BJ (cell line): ENCODE results near the gene SULT1A2. TPM values are rescaled to one million over a fixed set of nuclear protein-coding genes. Genes with fewer than 3 reads are reported as not detected.
"Not testable (repeated sequence)": the region's sequence is repeated elsewhere in the genome, so short reads cannot be mapped to it uniquely, and the experiment has no call there.

Source experiments
- CTCF ChIA-PET: fragments of 350-600 bp; formaldehyde crosslinking; extraction: SDS; loops from one replicate; lab custom pipeline; 2021; ENCODE audit warnings: antibody characterized with exemption, inconsistent platforms; lab: Yijun Ruan, JAX
- POLR2A ChIA-PET: fragments of 300-600 bp; sonication (Branson Sonifier 250); formaldehyde crosslinking; extraction: SDS; loops from one replicate; lab custom pipeline; 2021; ENCODE audit warnings: antibody characterized with exemption; lab: Charles Lee
- DNase-seq: peaks from one replicate; pipeline ENCODE4 v3.0.0-alpha.2; 2011; ENCODE audit warnings: low read depth
- H3K27me3 ChIP-seq: 2 replicates; pipeline ENCODE4 v1.6.0; 2011; ENCODE audit warnings: low read length; ENCODE audit not compliant: control insufficient read depth, insufficient read depth
- H3K36me3 ChIP-seq: 2 replicates; pipeline ENCODE4 v1.5.1; 2011; ENCODE audit warnings: low read length; ENCODE audit not compliant: control insufficient read depth, insufficient read depth
- H3K4me3 ChIP-seq: 2 replicates; pipeline ENCODE4 v1.5.1; 2011; ENCODE audit warnings: low read depth, mild to moderate bottlenecking, control low read depth, low read length
- CTCF ChIP-seq: IDR thresholded peaks from 2 replicates; pipeline ENCODE4 v1.5.1; 2011; ENCODE audit warnings: low read depth, mild to moderate bottlenecking, control low read depth, inconsistent platforms, low read length, moderate library complexity; ENCODE audit not compliant: insufficient read depth
- polyA plus RNA-seq: library from polyadenylated mRNA; depleted of rRNA; stranded (reverse); fragments of >200 nt; gene quantifications from 2 replicates; pipeline ENCODE4 v1.2.3, GENCODE V29; 2011

SULT1A2 gene
- polyA plus RNA-seq, 1 experiment, result not detected

DNA sequence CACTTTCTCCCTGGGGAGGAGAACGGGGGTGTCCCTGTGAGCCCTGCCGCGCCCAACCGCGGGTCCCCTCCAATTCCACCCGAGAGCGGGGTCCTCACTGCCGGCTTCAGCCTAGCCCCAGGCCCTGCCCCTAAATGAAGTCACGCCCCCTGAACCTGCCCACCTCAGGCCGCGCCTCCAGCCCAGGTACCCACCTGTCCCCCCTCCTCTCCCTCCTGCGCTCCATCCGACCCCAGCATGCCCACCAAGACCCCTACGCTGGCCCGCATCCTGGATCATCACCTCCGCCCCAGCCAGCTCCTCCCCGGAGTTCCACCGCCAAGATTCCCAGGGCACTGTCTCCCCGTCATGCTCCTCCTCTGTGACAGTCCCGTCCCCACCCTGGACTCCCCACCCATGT is 4.1 kb upstream of the SULT1A2 start:
- CTCF ChIA-PET, DNase-seq, POLR2A ChIA-PET, H3K27me3 ChIP-seq, H3K36me3 ChIP-seq, H3K4me3 ChIP-seq: not testable (repeated sequence)

DNA sequence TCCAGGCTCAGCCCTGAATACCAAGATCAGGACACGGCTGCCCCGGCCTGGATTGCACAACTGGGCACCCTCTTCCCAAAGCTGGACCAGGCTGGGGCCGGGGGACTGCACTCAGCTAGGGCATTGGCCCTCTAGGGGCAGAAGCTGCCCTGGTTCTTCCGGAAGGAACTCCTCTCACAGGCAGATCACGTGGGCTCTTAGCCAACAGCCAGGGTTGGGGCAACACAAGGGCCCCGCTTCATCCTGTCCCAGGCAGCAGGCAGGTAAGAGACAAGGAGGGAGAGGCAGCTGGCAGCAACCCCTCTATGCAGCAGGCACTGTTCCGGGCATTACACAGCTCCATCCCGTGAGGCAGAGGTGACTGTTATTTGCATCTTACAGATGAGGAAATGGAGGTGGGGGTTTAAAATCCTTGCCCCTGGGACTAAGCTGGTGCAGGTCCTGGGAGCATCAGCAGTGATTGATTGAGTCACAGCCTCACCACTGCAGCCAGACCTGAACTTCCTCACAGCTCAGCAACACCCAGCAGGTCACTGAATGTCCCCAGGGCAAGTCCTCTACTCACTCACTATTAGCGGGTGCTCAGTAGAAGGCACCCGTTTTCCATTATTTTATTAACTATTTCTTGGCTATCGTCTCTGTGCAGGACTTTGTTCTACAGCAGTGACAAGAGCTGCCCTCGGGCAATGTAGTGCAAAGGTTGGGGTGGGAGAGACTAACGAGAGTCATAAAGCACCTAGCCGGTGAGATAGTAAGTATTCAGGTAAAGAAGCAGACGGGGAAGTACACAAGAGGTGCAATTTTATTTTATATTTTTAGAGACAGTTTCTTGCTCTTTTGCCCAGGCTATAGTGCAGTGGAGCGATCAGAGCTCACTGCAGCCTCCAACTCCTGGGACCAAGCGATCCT is 2.8 kb upstream of the SULT1A2 start:
- H3K36me3 ChIP-seq, H3K27me3 ChIP-seq, CTCF ChIA-PET, POLR2A ChIA-PET, H3K4me3 ChIP-seq, DNase-seq: not testable (repeated sequence)

GRCh38 chr16:28597692-28598261 is 927 bp upstream of the SULT1A2 start:
- Histone ChIP-seq H3K27me3 (peaks cover 3% of the 10 kb centered on the region), H3K36me3 (no peaks in the 10 kb centered on the region), H3K4me3 (no peak overlapping the region)
- CTCF ChIA-PET, result interaction anchor here (0.6 to 1.0 kb wide), 2 partner anchors 25 to 366 kb away, joined by 3 to 4 read pairs; no protein-coding TSS in a partner anchor
- TF ChIP-seq CTCF, result peak; percentile 6; the same call in 1 of the 2 replicates
- DNase-seq, result no peak
- POLR2A ChIA-PET, result no interaction called here

DNA sequence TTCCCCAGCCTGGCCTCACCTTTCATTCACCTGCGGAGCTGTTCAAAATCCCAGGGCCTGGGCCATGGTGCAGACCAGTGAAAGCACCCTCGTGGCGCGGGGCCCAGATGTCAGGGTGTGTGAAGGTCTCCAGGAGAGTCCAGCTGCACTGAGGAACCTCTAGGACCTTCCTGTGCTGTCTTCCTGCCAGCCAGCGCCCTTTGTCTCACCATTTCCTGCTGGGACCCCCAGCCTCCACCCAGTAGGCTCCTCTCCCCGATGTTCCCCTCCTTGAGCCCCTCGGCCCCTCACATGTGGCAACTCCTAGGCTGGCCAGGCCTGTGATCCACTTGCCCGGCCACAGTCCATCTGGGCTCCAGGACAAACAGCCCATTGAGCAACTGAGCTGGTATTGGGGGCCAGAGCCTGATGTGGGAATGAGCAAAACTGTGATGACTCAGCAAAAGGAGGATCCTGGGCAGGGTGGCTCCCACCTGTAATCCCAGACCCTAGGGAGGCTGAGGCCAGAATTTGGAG is 677 bp downstream of the SULT1A2 start:
- POLR2A ChIA-PET, result no interaction called here
- Histone ChIP-seq H3K27me3 (peaks cover 3% of the 10 kb centered on the region), H3K4me3 (no peak overlapping the region), H3K36me3 (no peaks in the 10 kb centered on the region; the same call in 1 of the 2 replicates)
- CTCF ChIA-PET, result no interaction called here
- no peak for DNase-seq
- no peak for TF ChIP-seq CTCF

DNA sequence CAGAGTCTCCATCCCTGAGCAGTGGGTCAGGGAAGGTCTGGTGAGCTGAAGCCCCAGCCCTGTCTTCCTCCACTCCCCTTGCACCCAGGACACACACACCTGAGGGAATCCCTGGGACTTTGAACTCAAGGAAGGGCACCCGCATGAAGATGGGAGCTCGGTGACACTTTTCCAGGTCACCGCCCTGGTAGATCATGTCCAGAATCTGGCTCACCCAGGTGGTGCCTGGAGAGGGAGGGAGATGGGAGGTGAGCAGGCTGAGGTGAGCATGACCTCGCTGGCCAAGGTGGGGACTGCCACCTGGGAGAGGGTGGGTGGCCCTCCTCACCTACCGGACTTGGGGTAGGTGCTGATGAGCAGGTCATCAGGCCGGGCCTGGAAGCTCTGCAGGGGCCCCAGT is 1.4 kb downstream of the SULT1A2 start:
- CTCF ChIA-PET, POLR2A ChIA-PET, H3K4me3 ChIP-seq, H3K36me3 ChIP-seq, DNase-seq, H3K27me3 ChIP-seq: not testable (repeated sequence)

GRCh38 chr16:28592979-28593553 is 3.8 kb downstream of the SULT1A2 start:
- ChIA-PET CTCF (interaction anchor here (1.5 kb wide), 1 partner anchor 10 kb away, joined by 6 read pairs; no protein-coding TSS in a partner anchor), POLR2A (interaction anchor here (0.5 kb wide), 1 partner anchor 1241 kb away, joined by 5 read pairs; no protein-coding TSS in a partner anchor)
- Histone ChIP-seq H3K36me3 (peaks cover 7% of the 10 kb centered on the region), H3K4me3 (no peak overlapping the region), H3K27me3 (peaks cover 2% of the 10 kb centered on the region)
- no peak for DNase-seq
- no peak for TF ChIP-seq CTCF
